Measurements from ENCODE around the gene LTBP4.
"Not testable (repeated sequence)": the region's sequence is repeated elsewhere in the genome, so short reads cannot be mapped to it uniquely, and the experiment has no call there.

The LTBP4 gene

DNA sequence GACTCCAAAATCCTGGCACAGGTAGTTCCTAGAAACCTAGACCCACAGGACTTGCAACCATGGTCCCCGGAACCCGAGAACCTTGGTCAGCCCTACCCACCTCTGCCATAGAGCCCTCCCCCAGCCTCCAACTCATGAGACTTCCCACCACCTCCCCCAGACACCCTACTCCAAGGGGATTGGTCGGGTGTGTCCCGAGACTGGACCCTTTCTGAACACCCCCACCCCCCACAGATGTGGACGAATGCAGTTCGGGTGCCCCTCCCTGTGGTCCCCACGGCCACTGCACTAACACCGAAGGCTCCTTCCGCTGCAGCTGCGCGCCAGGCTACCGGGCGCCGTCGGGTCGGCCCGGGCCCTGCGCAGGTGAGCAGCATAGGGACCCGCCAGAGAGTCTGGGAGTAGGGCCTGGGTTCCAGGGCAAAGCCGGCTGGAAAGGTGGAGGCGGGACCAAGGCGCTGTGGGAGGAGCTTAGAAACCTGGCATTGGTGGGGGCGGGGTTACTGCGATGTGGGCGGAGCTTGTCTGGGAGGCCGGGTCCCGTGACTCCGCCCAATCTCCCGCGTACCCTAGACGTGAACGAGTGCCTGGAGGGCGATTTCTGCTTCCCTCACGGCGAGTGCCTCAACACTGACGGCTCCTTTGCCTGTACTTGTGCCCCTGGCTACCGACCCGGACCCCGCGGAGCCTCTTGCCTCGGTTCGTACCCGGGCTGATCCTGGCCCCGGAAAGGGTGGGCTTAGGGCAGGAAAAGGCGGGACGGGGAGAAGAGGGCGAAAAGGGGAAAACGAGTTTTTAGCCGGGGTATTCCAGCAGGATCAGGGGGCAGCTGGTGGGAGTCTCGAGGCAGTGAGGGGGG, 11.9 kb downstream of the LTBP4 start:
- DNase-seq = peak; percentile 36 to 62 (median 40)

DNA sequence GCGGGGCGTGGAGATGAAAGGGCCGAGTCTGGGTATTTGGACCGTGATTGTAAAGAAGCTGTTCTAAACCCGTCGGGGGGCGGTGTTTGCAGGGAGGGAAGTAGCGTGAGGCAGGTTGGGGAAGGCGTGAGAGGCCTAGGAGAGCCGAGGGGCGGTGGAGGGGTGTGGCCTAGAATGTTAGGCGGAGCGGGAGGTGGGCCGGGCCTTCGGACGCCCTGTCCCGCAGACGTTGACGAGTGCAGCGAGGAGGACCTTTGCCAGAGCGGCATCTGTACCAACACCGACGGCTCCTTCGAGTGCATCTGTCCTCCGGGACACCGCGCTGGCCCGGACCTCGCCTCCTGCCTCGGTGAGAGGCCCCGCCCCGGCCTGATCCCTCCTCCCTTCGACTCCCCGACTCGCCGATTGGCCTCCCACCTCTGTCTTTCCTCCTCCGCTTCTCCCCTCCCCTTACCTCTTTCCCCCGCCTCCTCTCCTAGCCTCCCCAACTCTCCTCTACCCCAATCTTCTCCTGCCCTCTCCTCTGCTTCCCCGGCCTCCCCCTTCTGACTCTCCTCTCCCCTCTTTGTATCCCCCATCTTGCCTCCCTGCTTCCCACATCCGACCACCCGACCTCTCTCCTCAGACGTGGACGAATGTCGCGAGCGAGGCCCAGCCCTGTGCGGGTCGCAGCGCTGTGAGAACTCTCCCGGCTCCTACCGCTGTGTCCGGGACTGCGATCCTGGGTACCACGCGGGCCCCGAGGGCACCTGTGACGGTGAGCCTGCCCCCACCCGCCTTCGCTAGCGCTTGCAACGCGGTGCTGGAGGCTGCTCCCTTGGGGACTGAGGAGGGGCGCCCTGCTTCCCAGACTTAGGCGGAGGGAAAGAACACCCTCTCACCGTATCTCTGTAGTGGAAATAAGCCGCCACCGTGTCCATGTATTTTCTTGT, 12.8 kb downstream of the LTBP4 start:
- DNase-seq = peak; percentile 74 to 85 (median 82)

DNA sequence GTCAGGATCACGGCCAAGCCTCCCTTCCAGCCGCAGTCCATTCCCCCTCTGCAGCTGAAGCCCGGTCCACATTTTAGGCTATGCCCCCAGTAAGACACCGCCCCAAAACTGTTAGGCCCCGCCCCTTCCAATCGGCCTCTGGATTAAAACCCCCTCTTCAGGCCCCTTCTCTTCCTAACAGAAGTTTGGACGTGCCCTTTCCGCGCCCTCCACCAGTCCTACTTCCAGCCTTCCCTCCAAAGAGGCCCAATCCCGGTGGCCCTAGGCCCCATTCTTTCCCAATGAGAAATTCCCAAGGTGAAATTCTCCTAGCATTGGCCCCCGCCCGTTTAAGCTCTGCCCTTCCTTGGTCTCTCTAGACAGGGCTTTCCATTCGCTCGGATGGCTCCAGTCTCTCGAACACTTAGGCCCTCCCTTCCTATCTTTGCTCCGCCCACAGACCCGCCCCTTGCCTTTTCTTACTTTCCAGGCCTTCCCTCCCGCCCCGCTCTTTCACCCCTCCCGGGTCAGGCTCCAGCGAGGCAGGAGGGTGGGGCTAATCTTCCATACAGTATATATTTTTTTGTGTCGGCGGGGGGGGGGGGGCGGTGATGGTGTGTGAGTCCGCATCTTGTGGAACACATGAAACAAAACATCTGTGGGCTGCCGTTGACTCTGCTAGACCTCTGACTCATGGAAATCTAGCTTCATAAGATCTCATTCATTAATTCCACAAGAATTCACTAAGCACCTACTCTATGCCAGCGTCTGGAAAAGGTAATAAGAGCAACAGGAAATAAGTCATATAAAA, 13.6 kb downstream of the LTBP4 start:
- DNase-seq = peak in 3 of 4 experiments; percentile 34 to 89 (median 79)

DNA sequence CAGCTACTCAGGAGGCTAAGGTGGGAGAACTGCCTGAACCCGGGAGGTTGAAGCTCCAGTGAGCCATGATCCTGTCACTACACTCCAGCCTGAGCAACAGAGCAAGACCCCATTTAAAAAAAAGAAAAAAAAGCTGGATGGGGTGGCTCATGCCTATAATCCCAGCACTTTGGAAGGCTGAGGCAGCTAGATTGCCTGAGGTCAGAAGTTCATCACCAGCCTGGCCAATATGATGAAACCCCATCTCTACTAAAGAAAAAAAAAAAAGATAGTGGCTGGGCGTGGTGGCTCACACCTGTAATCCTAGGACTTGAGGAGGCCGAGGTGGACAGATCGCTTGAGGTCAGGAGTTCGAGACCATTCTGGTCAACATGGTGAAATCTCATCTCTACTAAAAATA, 15.0 kb downstream of the LTBP4 start:
- no peak for DNase-seq

DNA sequence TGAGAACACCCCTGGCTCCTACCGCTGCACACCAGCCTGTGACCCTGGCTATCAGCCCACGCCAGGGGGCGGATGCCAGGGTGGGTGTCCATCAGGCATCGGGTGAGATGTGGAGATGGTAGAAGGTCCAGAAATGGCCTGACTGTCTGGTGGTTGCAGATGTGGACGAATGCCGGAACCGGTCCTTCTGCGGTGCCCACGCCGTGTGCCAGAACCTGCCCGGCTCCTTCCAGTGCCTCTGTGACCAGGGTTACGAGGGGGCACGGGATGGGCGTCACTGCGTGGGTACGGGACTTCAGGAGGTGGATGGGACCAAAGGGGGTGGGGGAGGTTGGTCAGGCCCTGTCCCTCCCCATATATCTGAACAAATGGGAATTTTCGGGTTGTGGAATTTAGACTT, 15.8 kb downstream of the LTBP4 start:
- no peak for DNase-seq

DNA sequence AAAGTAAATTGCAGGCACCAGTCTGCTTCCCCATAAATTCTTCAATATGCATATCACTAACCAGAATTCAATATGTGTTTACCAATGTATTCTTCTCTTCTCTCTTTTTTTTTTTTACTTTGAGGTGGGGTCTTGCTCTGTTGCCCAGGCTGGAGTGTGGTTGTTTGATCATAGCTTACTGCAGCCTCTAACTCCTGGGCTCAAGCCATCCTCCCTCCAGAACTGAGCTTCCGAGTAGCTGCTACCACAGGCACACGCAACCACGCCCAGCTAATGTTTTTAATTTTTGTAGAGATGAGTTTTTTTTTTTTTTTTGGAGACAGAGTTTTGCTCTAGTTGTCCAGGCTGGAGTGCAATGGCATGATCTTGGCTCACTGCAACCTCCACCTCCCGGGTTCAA, 16.8 kb downstream of the LTBP4 start:
- DNase-seq = no peak

DNA sequence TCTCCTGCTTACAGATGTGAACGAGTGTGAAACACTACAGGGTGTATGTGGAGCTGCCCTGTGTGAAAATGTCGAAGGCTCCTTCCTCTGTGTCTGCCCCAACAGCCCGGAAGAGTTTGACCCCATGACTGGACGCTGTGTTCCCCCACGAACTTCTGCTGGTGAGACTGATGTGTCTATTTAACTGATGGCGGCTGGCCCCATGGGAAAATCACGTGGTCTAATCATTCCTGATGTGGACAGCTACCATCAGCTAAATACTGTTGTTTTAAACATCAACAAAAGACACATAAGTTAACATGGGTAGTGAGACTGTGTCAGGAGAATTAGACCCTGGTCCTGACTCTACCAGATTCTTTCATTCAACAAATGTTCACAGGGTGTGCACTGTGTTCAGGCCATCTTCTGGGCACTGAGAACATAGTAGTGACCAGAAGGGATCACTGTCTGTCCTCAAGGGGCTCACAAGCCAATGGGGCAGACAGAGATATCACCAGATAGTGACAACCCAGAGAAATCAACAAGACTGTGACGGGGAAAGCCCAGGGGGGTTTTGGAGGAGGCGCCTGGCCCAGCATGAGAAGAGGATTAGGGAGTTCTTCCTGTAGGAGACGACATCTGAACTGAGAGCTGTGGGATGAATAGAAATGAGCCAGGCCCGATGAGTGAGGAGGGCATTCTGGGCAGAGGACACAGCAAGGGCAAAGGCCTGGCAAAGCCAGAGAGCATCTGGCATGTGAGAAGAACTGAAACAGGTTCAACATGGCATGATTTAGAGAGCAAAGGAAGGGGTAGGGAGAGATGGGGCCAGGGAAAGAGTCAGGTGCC, 18.4 kb downstream of the LTBP4 start:
- DNase-seq = no peak

DNA sequence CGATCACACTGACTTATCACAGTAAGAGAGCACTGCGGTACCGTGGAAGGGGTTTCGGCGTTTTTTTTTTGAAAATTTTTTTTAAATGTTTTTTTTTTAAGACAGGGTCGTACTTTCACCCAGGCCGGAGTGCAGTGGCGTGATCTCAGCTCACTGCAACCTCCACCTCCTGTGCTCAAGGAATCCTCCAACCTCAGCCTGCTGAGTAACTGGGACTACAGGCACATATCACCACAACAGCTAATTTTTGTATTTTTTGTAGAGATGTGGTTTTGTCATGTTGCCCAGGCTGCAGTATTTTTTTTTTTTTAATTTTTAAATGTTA, 19.0 kb downstream of the LTBP4 start:
- DNase-seq = no peak

DNA sequence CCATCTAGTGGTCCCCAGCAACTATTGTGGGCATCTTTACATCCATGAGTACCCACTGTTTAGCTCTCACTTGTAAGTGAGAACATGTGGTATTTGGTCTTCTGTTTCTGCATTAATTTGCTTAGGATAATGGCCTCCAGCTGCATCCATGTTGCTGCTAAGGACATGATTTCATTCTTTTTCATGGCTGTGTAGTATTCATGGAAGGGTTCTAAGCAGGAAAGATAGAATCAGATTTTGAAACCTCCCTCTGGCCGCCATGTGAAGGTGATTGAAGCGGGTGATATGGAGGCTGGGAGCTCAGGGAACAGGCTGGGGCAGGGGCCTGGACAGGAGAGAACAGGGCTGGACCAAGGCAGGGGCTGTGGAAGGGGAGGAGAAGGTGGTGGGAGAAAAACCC, 20.1 kb downstream of the LTBP4 start:
- DNase-seq = no peak

DNA sequence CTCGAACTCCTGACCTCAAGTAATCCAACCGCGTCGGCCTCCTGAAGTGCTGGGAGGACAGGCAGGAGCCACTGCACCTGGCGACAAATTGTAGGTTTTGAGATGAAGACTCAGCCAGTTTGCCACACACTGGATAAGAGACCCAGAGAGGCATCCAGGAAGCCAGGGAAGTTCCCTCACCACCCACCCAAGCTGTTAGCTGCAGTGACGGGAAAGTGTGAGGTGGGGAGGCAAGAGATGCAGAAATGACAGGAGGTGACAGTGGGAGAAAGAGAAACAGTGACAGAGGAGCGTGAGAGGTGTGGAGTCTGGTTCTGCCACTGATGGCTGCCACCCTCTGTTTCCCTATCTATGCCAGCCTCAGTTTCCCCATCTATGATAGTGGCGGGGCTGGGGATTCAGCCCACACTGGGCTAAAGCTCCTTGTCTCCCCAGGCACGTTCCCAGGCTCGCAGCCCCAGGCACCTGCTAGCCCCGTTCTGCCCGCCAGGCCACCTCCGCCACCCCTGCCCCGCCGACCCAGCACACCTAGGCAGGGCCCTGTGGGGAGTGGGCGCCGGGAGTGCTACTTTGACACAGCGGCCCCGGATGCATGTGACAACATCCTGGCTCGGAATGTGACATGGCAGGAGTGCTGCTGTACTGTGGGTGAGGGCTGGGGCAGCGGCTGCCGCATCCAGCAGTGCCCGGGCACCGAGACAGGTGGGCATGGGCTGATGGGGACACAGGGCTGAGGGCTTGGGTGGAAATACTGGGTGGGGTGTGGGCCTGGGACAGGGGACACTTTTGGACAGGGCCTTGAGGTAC, 21.0 kb downstream of the LTBP4 start:
- no peak for DNase-seq

DNA sequence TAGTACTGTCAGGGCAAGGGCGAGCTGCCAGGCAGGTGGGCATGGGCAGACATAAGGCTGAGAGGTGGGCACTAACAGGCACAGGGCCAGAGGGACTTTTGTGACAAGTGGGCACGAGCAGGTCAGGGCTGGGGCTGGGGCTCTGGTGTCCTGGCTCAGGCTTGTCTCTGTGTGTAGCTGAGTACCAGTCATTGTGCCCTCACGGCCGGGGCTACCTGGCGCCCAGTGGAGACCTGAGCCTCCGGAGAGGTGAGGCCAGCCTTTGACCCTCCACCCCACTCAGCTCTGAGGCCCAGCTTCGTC, 21.6 kb downstream of the LTBP4 start:
- DNase-seq = no peak

DNA sequence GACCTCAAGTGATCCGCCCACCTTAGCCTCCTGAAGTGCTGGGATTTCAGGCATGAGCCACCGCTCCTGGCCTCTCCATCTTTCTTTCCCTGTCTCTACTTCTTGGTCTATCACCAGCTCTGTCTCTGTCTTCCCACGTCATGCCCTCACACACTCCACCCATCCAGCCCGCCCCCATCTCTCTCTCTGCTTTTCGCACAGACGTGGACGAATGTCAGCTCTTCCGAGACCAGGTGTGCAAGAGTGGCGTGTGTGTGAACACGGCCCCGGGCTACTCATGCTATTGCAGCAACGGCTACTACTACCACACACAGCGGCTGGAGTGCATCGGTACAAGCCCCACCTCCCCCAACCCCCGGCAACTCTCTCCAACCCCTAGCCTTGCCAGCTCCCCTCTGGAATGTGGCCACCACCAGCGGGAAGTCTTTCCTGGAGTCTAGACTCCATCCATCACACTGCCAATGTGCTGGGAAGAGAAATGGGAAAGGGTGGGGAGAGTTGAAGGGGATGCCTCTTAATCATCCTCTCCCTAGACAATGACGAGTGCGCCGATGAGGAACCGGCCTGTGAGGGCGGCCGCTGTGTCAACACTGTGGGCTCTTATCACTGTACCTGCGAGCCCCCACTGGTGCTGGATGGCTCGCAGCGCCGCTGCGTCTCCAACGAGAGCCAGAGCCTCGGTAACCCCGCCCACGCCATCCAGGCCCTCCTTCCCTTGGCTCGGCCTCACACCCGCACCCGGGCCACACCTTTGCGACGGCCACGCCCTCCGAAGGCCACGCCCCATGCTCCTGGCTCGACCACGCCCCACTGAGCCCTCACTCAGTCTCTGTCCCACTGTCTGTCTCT, 22.5 kb downstream of the LTBP4 start:
- DNase-seq = no peak

DNA sequence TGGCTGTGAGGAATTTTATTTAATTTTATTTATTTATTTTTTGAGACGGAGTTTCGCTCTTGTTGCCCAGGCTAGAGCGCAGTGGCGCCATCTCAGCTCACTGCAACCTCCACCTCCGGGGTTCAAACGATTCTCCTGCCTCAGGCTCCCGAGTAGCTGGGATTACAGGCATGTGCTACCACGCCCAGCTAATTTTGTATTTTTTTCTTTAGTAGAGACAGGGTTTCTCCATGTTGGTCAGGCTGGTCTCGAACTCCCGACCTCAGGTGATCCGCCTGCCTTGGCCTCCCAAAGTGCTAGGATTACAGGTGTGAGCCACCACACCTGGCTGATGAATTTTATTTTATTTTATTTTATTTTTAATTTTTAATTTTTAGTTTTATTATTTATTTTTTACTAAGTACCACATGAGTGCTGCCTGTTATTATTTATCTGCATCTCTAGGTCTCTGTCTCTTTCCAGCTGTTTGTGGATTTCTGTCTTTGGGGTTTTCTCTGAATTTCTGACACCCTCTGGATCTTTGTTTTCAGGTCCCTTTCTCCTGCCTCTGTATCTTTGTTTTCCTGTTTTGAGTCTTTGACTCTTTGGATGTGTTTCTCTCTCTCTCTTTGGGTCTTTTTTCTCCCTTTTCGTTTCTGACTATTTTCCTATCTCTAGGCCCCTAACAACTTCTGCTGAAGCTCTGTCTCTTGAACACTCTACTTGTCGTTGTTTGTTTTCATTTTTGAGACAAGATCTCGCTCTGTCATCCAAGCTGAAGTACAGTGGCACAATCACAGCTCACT, 23.4 kb downstream of the LTBP4 start:
- DNase-seq = not testable (repeated sequence)

DNA sequence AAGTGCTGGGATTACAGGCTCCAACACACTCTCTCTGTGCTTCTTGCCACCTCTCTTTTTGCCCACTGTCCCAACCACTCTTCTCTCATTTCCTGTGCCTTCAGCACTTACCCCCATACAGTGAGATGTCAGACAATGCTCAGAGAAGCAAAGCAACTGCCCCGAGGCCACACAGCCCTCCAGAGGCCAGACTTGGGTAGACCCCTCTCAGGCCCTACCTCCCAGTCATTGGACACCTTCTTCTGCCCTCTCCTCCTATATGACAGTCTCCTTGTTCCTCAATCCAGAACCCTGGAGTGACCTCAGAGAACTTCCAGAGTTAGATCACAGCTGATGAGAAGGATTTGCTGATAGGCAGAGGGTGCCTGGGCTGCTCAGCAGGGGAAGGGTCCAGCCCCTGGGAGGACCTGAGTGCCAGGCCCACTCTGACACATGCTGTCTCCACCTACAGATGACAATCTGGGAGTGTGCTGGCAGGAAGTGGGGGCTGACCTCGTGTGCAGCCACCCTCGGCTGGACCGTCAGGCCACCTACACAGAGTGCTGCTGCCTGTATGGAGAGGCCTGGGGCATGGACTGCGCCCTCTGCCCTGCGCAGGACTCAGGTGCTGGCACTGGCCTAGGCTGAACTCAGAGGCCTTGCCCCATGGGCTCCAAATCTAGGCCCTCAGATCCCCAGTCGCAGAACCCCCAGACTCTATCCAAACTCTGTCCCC, 24.4 kb downstream of the LTBP4 start:
- no peak for DNase-seq

DNA sequence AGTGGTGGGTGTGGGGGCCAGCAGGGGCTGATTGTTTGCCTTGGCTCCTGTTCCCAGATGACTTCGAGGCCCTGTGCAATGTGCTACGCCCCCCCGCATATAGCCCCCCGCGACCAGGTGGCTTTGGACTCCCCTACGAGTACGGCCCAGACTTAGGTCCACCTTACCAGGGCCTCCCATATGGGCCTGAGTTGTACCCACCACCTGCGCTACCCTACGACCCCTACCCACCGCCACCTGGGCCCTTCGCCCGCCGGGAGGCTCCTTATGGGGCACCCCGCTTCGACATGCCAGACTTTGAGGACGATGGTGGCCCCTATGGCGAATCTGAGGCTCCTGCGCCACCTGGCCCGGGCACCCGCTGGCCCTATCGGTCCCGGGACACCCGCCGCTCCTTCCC, 25.7 kb downstream of the LTBP4 start:
- DNase-seq = no peak

DNA sequence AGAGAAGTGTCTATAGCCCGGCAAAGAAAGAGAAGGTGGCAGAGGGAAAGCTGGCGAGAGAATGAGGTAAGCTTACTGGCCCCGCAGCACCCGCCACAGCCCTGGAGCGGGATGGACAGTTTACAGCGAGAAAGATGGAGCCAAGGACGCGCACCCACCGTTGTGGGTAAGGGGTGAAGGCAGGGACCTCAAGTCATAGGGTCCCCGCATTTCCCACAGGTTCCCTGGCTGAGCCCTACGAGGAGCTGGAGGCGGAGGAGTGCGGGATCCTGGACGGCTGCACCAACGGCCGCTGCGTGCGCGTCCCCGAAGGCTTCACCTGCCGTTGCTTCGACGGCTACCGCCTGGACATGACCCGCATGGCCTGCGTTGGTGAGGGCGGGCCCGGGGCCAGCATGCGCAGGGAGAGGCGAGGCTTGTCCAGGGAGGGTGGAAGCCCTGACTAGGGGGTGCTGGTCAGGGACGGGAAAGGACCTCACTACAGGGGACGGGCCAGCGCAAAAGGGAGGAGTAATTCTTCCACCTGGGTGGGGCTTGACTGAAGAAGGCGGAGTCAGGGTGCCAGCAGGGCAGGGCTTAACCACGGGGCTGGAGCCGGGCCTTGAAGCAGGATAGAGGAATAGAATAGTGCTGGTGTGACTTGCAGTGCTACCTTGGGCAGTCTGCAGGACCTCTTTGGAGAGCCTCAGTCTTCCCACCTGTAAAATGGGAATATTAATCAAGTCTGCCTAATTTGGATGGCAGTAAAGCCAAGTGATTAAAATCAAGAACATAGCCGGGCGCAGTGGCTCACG, 26.5 kb downstream of the LTBP4 start:
- DNase-seq = no peak

DNA sequence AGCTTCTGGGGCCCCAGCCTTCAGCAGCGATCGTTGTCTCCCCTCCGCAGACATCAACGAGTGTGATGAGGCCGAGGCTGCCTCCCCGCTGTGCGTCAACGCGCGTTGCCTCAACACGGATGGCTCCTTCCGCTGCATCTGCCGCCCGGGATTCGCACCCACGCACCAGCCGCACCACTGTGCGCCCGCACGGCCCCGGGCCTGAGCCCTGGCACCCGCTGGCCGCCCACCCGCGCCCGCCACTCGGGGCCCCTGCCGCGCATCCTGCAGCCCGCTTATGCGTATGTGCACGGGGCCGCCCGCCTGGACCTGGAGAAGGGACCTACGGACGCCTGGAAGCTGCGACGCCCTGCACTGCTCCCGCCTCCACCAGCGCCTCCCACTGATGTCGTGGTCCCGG, 28.2 kb downstream of the LTBP4 start:
- no peak for DNase-seq

DNA sequence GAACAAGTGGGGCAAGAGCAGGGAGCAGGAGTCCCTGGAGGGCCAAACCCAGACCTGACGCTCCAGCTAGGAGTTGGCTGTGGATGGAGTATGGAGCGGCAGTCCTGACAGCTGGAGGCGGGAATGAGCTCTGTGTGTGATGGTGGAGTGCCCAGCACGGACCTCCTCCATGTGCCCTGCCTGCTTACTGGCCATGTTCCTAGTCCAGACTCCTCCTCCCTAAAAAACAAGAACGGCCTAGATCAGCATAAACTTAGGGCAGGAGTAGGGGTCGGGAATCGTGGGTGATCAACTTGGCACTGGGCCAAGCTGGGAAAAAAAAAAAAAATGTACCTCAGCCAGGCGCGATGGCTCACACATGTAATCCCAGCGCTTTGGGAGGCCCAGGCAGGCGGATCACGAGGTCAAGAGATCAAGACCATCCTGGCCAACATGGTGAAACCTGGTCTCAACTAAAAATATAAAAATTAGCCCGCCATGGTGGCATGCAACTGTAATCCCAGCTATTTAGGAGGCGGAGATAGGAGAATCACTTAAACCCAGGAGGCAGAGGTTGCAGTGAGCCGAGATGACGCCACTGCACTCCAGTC, 29.5 kb downstream of the LTBP4 start:
- DNase-seq = no peak

All from activated CD4-positive, CD25-positive, alpha-beta regulatory T cell (primary cell).